Stimulated activated CD4-positive, alpha-beta T cell treated with anti-CD3 and anti-CD28 coated beads, Interleukin-12 subunit alpha, Interleukin-12 subunit beta, amount 100 ng/mL, for 48 hours (primary cell): ENCODE results near the gene ABHD2.
"Not testable (repeated sequence)": the region's sequence is repeated elsewhere in the genome, so short reads cannot be mapped to it uniquely, and the experiment has no call there.

Source experiments
- DNase-seq, 3 donors: peaks; one replicate each; pipeline ENCODE4 v3.0.0-alpha.2; 2020; ENCODE audit warnings: low read depth in 2 of 3, low spot score in 1 of 3

ABHD2 gene

GRCh38 chr15:89136818-89137772 lies 48.8 kb downstream of the ABHD2 start:
- DNase-seq, result no peak

DNA sequence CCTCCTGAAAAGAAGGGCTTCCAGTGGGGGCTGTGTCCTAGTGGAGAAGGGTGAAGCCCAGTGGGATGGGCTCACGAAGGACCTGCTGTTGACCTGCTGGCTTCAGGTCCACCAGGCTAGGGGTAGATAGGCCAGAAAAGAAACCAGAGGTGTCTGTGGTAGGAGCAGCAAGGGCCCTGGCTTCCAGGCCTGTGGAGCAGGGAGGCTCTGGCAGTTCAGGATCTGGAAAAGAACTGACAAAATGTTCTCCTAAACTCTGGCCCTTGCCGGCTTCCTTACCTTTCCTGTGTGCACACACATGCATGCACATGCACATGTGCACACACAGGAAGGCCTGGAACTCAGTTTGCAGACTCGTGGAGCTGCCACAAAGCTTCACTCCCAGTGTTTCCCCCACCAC lies 49.7 kb downstream of the ABHD2 start:
- DNase-seq, result no peak

DNA sequence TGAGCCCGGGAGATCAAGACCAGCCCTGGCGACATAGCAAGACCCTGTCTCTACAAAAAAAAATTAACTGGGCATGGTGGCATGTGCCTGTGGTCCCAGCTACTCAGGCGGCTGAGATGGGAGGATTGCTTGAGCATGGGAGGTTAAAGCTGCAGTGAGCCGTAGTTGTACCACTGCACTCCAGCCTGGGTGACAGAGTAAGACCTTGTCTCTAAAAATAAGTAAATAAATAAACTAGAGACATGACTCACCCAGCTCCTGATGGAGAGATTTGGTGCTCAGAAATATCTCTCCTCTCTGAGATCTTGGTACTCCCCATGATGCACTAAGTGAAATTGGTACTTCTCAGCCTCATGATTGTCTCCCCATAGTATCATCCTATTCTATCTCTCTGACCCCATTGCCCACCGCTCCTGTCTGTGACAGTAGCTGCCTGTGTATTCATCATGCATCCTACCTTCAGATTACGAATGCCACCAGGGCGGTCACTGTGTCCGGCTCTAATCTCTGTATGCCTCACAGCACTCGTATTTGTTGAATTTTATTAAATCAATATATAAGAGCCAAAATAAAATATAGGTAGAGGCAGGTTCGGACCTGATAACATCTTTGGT lies 50.9 kb downstream of the ABHD2 start:
- DNase-seq, result no peak

- no peak for DNase-seq
Measured at GRCh38 chr15:89139613-89140499, 51.6 kb downstream of the ABHD2 start.

DNA sequence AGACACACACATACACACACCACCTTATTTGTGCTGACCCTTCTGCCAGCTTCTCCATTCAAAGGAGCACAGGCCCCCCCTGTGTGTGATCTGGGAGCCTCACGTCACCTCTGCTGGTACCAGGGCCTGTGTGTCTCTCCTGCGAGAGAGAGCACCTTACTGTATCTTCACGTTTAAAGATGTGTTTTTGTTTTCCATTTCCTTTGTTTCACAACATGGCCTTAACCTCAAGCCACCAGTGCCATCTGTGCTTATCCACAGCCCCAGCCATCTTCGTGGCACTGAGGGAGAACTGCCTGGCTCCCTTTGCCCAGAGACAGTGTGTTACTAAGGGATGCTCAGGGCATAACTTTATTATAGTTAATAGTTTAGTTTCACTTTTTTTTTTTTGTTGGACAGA lies 52.3 kb downstream of the ABHD2 start:
- no peak for DNase-seq

DNA sequence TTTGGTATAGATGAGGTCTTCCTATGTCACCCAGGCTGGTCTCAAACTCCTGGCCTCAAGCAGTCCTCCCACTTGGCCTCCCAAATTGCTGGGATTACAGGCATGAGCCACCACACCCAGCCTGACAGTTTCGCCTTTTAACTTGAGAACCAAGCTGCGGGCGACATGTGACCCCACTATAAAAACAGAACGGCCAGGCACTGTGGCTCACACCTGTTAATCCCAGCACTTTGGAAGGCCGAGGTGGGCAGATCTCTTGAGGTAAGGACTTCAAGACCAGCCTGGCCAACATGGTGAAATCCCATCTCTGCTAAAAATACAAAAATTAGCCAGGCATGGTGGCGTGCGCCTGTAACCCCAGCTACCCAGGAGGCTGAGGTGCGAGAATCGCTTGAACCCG lies 52.9 kb downstream of the ABHD2 start:
- DNase-seq, result not testable (repeated sequence)

DNA sequence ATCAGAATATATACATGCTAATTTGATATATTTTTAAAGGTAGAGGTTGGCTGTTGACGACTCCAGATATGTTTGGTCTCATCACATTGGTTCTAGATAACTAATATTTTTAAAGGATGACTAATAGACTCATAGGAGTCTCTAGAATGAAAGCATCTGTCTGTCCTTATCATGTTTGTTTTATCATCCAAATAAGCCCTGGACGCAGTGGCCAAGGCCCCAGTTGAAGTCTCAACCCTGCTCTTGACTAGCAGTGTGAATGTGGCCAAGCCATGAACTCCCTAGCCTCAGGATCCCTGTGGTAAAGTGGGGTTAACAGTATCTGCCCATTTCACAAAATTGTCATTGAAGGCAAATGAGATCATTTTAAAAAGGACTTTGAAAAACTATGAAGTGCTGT lies 53.6 kb downstream of the ABHD2 start:
- no peak for DNase-seq

- no peak for DNase-seq
Measured at GRCh38 chr15:89142423-89142822, 54.2 kb downstream of the ABHD2 start.

DNA sequence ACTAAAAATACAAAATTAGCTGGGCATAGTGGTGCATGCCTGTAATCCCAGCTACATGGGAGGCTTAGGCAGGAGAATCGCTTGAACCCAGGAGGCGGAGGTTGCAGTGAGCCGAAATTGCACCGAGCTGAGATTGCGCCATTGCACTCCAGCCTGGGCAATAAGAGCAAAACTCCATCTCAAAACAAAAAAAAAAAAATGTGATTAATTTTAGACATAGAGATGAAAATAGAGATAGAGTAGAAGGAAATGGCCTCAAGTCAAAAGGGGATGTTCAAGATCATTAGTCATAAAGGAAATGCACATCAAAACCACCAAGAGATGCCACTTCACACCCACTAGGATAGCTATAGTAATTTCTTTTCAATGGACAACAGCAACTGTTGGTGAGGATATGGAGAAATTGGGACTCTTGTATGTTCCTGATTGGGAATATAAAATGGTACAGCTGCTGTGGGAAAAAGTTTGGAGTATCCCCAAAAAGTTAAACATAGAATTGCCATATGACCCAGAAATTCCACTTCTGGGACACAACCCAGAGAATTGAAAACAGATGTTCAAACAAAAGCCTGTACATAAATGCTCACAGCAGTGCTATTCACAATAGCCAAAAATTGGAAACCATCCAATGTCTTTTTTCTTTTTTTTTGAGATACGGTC lies 55.4 kb downstream of the ABHD2 start:
- DNase-seq, result no peak

DNA sequence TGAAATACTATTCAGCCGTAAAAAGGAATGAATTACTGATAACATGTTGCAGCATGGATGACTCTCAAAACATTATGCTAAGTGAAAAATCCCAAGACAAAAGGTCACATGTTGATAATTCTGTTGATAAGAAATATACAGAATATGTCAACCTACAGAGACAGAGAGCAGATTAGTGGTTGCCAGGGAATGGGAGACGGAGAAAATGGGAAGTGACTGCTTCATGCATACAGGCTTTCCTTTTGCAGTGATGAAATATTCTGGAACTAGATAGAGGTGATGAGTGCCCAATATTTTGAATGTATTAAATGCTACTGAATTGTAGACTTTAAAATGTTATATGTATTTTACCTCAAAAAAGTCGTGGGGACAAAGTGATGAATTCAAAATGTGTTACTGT lies 56.2 kb downstream of the ABHD2 start:
- DNase-seq, result no peak

- no peak for DNase-seq
Measured at GRCh38 chr15:89146366-89146765, 58.1 kb downstream of the ABHD2 start.

GRCh38 chr15:89148126-89148525 lies 59.9 kb downstream of the ABHD2 start:
- DNase-seq, result no peak

DNA sequence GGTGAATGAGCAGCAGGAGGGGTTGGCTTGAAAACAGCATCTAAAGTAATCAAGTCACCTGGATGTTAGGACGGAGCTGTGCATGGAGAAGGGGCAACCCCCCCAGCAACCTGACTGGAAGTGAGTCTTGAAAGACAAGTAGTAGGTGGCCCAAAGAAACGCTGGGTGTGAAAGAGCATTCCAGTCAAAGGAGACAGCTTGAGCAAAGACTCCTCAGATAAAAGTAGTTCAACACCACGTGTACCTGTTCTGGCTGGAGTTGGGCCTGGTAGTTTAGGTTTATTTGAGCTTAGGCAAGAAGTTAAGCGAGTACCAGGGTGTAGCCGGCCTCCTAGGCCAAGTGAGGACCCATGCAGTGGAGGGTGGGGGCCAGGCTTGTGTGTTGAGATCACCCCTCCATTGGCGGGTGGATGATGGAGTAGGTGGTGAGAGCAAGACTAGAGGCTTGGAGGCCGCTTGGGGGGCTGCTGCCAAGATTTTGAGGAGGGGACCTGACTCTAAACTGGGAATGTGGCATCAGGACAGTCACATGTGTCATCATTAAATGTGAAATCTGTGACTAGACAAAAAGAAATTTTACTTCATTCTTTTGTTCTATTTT lies 61.3 kb downstream of the ABHD2 start:
- no peak for DNase-seq

- no peak for DNase-seq
Measured at GRCh38 chr15:89150287-89150686, 62.0 kb downstream of the ABHD2 start.

DNA sequence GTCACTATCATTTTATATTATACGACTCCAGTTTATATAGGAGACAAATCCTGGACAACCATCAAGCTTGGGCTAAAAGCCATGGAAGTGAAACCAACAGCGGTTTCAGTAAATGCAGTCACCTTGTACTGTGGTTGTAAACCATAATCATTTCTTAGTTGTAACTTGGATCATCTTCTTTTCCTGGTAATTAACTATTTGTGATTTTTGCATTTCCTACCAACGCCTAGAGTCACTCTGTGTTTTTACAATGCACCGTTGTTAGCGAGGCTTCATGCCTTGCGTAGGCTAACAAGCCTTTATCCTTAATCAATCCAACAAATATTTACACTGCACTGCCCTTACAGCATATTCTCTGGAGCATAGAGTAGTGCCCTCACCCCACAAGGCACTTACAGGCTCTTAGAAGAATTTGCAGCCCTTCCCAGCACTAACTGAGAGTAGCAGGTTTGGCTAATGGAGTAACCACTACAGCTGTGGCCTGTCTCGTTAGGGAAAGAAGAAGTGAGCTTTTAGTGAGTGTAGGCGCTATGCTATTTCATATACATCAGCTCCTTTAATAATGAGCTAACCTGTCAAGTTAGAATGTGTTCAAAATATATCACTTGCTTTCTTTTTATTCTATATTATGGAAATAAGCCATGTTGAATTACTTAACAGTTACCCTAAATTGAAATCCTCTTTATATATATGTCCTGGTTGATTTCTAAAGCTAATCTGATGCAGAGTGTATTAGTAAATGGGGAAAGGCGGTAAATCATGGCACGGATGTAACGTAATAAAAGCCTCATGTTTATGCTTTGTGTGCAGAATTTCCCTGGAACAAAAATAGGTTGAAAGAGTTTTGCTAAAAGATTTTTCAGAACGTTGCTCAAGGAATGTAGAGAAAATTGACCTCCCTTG lies 62.8 kb downstream of the ABHD2 start:
- DNase-seq, result no peak

- no peak for DNase-seq
Measured at GRCh38 chr15:89155122-89155521, 66.9 kb downstream of the ABHD2 start.

DNA sequence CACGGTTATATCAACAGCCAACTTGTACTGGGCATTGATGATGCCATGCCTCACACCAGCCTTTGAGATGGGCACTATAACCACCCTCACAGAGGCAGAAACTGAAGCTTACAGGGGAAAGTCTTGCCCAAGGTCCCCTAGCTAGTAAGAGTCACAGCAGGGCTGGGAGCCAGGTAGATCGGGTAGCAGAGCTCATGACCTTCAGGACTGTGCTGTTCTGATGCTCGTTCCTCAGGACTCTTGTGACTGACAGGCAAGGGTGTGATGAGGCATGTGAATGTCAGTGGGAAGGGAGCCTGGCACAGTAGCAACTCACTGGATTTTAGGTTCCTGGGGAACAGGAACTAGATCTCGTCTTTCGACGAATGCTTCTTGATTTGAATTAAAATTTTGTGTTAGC lies 67.4 kb downstream of the ABHD2 start:
- no peak for DNase-seq

GRCh38 chr15:89157061-89157460 lies 68.8 kb downstream of the ABHD2 start:
- no peak for DNase-seq

GRCh38 chr15:89157918-89158564 lies 69.8 kb downstream of the ABHD2 start:
- no peak for DNase-seq
